ENCODE data around the gene PCSK4. TPM values are rescaled to one million over a fixed set of nuclear protein-coding genes. Genes with fewer than 3 reads are reported as not detected.

Gene PCSK4
- total RNA-seq, 1 experiment from 2014 or later, result 9.1 TPM

- H3K27me3 ChIP-seq (ENCODE audit: insufficient read depth, low read length), result peaks cover 24% of the 10 kb centered on the region; the same call in 1 of the 2 replicates
- H3K56ac ChIP-seq (ENCODE audit: insufficient read length, low read depth, low read length), result no peak overlapping the region
- no peak overlapping the region for H2AFZ ChIP-seq (ENCODE audit: low read length)
- no peak overlapping the region for H2BK15ac ChIP-seq (ENCODE audit: low read depth, low read length)
- no peaks in the 10 kb centered on the region for H4K20me1 ChIP-seq (ENCODE audit: control insufficient read depth, insufficient read depth, insufficient read length)
- H2BK12ac ChIP-seq (ENCODE audit: insufficient read length, low read depth, low read length), result no peak overlapping the region
- peak overlapping the region in 1 of 2 experiments; percentile 80; a peak in 2 of 5 replicates for H3K4me3 Mint-ChIP-seq
- no peak overlapping the region for H3K9ac ChIP-seq (ENCODE audit: extremely low read depth, insufficient read length, low read length)
- H3K27me3 Mint-ChIP-seq (ENCODE audit: low read depth), result peaks cover 60% of the 10 kb centered on the region
- no peak overlapping the region for H3K23ac ChIP-seq (ENCODE audit: insufficient read length, low read depth, low read length)
- H2BK120ac ChIP-seq (ENCODE audit: low read depth, low read length, poor library complexity, severe bottlenecking), result no peak overlapping the region
- no peaks in the 10 kb centered on the region for H3K79me1 ChIP-seq (ENCODE audit: insufficient read depth, low read depth, low read length, poor library complexity, severe bottlenecking)
- TF ChIP-seq, protein P1, sequence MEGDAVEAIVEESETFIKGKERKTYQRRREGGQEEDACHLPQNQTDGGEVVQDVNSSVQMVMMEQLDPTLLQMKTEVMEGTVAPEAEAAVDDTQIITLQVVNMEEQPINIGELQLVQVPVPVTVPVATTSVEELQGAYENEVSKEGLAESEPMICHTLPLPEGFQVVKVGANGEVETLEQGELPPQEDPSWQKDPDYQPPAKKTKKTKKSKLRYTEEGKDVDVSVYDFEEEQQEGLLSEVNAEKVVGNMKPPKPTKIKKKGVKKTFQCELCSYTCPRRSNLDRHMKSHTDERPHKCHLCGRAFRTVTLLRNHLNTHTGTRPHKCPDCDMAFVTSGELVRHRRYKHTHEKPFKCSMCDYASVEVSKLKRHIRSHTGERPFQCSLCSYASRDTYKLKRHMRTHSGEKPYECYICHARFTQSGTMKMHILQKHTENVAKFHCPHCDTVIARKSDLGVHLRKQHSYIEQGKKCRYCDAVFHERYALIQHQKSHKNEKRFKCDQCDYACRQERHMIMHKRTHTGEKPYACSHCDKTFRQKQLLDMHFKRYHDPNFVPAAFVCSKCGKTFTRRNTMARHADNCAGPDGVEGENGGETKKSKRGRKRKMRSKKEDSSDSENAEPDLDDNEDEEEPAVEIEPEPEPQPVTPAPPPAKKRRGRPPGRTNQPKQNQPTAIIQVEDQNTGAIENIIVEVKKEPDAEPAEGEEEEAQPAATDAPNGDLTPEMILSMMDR (conservative IDR thresholded peaks at IDR 0.05), result no peak
- no peak overlapping the region for H2BK20ac ChIP-seq (ENCODE audit: low read depth, low read length, poor library complexity, severe bottlenecking)
- peaks cover 4% of the 10 kb centered on the region for H3K23me2 ChIP-seq (ENCODE audit: insufficient read length, low read depth, low read length, poor library complexity, severe bottlenecking)
- H3K4me1 Mint-ChIP-seq, result peaks cover 10 to 24% of the 10 kb centered on the region in 2 experiments
- H3K27ac Mint-ChIP-seq, result no peak overlapping the region
- H3K36me3 Mint-ChIP-seq (ENCODE audit: insufficient read depth in 1 of 3, low read depth in 3 of 3), result peaks cover 11 to 22% (median 18%) of the 10 kb centered on the region in 3 experiments
- H3K14ac ChIP-seq (ENCODE audit: insufficient read depth, low read length), result no peak overlapping the region
- H3K79me2 ChIP-seq (ENCODE audit: insufficient read depth, low read length), result no peaks in the 10 kb centered on the region
- no peak overlapping the region for H2BK5ac ChIP-seq (ENCODE audit: insufficient read length, low read length)
- no peak for DNase-seq
- no peaks in the 10 kb centered on the region for H3K4me1 ChIP-seq (ENCODE audit: insufficient read depth, low read length)
- H3K9me3 ChIP-seq (ENCODE audit: control insufficient read depth, low read depth, low read length), result no peaks in the 10 kb centered on the region
- no CpG with 5 or more reads among the region's 99 CpGs for WGBS (ENCODE audit: extremely low coverage, insufficient read length, low lambda C conversion rate)
- no peak overlapping the region for H3K18ac ChIP-seq (ENCODE audit: insufficient read length, low read depth, low read length)
- no peak overlapping the region for H2AK5ac ChIP-seq (ENCODE audit: insufficient read length, low read length)
- H4K91ac ChIP-seq (ENCODE audit: insufficient read length, low read depth, low read length), result no peak overlapping the region
- H3K27ac ChIP-seq (ENCODE audit: insufficient read length, low read depth, low read length), result no peak overlapping the region
- no peak overlapping the region for H3K4ac ChIP-seq (ENCODE audit: low read depth, low read length)
- no peak overlapping the region for H4K8ac ChIP-seq (replicated peaks; ENCODE audit: insufficient read length, low read depth, low read length)
- no peak overlapping the region for H4K5ac ChIP-seq (ENCODE audit: insufficient read length, low read depth, low read length)
- no peaks in the 10 kb centered on the region; a peak in 1 of 5 replicates for H3K9me3 Mint-ChIP-seq
- no peak overlapping the region for H3T11ph ChIP-seq (ENCODE audit: low read length)
- H3K4me2 ChIP-seq (ENCODE audit: insufficient read depth, insufficient read length, low read length), result peak overlapping the region; percentile 7
Observed at GRCh38 chr19:1445932-1446712, 44.0 kb downstream of the PCSK4 start.
